ENCODE measurements around the gene ARMH1.

ARMH1 gene

DNA sequence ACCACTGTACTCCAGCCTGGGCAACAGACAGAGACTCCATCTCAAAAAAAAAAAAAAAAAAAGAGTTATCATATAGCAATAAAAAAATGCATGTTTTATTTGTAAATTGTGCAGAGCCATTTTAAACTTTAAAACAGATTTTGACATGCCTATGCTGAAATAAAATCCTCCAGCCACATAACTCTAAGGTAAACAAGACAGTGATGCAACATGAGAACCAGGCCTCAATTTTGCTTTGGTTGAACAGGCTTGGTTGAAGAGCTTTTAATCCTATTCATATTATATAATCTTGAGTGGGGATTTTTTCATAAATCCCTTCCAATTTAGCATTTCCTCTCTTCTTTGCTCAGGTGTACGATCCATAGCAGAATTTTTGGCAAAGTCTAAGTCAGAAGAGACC, 26.1 kb downstream of the ARMH1 start:
- ChIA-PET CTCF (no interaction called here), POLR2A (ENCODE audit: low non-redundant PET) (interaction anchor here (0.8 kb wide), 1 partner anchor 279 kb away, joined by 12 read pairs; no protein-coding TSS in a partner anchor)
- TF ChIP-seq, protein P1, sequence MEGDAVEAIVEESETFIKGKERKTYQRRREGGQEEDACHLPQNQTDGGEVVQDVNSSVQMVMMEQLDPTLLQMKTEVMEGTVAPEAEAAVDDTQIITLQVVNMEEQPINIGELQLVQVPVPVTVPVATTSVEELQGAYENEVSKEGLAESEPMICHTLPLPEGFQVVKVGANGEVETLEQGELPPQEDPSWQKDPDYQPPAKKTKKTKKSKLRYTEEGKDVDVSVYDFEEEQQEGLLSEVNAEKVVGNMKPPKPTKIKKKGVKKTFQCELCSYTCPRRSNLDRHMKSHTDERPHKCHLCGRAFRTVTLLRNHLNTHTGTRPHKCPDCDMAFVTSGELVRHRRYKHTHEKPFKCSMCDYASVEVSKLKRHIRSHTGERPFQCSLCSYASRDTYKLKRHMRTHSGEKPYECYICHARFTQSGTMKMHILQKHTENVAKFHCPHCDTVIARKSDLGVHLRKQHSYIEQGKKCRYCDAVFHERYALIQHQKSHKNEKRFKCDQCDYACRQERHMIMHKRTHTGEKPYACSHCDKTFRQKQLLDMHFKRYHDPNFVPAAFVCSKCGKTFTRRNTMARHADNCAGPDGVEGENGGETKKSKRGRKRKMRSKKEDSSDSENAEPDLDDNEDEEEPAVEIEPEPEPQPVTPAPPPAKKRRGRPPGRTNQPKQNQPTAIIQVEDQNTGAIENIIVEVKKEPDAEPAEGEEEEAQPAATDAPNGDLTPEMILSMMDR (conservative IDR thresholded peaks at IDR 0.05; ENCODE audit: low read depth): no peak
- DNase-seq (ENCODE audit: low spot score): no peak
- no peak overlapping the region for H3K27ac ChIP-seq

DNA sequence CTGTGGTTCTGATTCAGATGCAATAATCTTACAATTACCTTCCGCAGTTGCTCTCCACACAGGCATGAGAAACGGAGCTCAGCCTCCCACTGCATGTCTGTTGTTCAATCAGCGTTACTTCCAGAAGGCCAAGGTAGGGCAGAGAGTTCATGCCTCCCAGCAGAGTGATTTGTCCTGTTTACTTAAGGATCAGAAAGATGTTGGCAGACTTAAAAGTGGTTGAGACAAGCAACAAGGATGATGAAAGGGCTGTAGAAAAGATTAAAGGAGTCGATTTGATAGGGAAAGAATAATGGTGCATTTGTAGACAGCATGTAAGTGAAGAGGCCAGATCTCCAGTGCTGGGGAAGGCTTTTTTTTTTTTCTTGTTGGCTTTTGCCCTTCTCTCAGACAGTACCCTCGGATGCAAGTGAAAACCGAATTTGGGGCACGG, 26.6 kb downstream of the ARMH1 start:
- POLR2A ChIA-PET (ENCODE audit: low non-redundant PET): interaction anchor here (0.8 kb wide), 1 partner anchor 279 kb away, joined by 12 read pairs; no protein-coding TSS in a partner anchor
- TF ChIP-seq, protein P1 (conservative IDR thresholded peaks at IDR 0.05; ENCODE audit: low read depth): no peak
- CTCF ChIA-PET: interaction anchor here (0.5 kb wide), 1 partner anchor 12 kb away, joined by 4 read pairs; no protein-coding TSS in a partner anchor
- H3K27ac ChIP-seq: no peak overlapping the region
- peak; percentile 22 for DNase-seq (ENCODE audit: low spot score)

DNA sequence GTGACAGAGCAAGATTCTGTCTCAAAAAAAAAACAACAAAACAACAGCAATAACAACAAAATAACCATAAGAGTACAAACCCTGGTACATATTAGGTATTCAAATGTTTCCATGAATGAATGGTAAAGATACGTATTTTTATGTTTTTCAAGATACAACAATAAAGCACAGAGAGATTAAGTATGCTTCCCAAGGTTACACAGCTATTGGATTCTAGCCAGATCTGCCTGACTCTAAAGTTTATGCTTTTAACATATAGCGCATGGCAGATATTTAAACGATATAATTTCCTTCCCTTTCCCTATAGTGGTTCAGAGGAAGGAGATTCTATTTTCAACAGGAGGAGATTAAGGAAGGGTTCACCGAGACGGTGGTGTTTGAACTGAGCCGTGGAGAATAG, 31.0 kb downstream of the ARMH1 start:
- TF ChIP-seq, protein P1 (conservative IDR thresholded peaks at IDR 0.05; ENCODE audit: low read depth): no peak
- ChIA-PET CTCF (interaction anchor here (0.7 kb wide), 1 partner anchor 268 kb away, joined by 7 read pairs; no protein-coding TSS in a partner anchor), POLR2A (ENCODE audit: low non-redundant PET) (no interaction called here)
- no peak overlapping the region for H3K27ac ChIP-seq
- no peak for DNase-seq (ENCODE audit: low spot score)

DNA sequence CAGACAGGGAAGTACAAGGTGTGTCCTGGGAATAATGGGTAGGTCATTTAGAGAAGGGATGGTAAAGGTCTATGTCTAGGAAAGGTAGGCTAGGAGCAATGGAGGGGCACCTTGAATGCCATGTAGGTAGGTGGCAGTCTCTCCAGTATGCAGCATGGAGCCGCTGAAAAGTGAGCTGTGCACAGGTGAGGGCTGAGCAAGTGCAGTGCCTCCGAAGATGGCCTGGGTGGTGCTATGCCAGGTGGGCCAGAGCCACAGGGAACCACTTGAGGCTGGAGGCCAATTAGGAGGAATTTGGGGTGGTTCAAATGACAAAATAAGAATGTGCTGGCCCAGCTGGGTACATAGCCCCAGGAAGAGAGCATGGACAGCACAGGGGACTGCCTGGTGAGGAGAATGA, 31.4 kb downstream of the ARMH1 start:
- no peak for DNase-seq (ENCODE audit: low spot score)
- CTCF ChIA-PET: interaction anchor here (0.7 kb wide), 1 partner anchor 268 kb away, joined by 7 read pairs; no protein-coding TSS in a partner anchor
- TF ChIP-seq, protein P1 (conservative IDR thresholded peaks at IDR 0.05; ENCODE audit: low read depth): no peak
- POLR2A ChIA-PET (ENCODE audit: low non-redundant PET): interaction anchor here (1.6 kb wide), 1 partner anchor 16 kb away, joined by 3 read pairs; no protein-coding TSS in a partner anchor
- H3K27ac ChIP-seq: no peak overlapping the region

DNA sequence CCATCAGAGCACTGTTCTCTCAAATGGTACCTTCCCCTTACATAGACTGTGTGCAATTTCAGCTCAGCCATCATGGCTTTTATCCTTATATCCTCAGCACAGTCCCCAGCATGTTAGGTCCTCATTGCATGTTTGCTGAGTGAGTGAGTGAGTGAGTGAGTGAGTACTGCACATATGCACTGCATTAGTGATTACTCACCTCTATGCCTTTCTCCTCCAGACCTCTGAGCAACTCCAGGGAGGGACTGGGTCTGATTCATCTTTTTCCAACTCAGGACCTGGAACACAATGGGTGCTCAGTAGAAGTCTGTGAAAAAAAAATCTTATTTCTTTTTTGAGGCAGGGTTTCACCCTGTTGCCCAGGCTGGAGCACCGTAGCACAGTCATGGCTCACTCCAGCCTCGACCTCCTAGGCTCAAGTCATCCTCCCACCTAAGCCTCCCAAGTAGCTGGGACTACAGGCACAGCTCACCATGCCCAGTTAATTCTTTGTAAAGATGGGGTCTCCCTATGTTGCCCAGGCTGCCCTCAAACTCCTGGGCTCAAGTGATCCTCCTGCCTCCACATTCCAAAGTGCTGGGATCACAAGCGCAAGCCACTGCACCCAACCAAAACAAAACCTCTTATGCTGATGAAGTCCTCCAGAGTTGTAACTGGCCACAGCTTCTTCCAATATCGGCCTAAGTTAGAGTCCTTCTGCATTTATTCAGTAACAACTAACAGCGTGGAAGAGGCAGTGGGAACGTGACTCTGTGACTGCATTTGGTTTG, 32.8 kb downstream of the ARMH1 start:
- DNase-seq (ENCODE audit: low spot score): peak; percentile 95
- POLR2A ChIA-PET (ENCODE audit: low non-redundant PET): interaction anchor here (1.6 kb wide), 1 partner anchor 15 kb away, joined by 3 read pairs; no protein-coding TSS in a partner anchor
- CTCF ChIA-PET: no interaction called here
- TF ChIP-seq, protein P1 (conservative IDR thresholded peaks at IDR 0.05; ENCODE audit: low read depth): no peak
- peak overlapping the region; percentile 59 for H3K27ac ChIP-seq

DNA sequence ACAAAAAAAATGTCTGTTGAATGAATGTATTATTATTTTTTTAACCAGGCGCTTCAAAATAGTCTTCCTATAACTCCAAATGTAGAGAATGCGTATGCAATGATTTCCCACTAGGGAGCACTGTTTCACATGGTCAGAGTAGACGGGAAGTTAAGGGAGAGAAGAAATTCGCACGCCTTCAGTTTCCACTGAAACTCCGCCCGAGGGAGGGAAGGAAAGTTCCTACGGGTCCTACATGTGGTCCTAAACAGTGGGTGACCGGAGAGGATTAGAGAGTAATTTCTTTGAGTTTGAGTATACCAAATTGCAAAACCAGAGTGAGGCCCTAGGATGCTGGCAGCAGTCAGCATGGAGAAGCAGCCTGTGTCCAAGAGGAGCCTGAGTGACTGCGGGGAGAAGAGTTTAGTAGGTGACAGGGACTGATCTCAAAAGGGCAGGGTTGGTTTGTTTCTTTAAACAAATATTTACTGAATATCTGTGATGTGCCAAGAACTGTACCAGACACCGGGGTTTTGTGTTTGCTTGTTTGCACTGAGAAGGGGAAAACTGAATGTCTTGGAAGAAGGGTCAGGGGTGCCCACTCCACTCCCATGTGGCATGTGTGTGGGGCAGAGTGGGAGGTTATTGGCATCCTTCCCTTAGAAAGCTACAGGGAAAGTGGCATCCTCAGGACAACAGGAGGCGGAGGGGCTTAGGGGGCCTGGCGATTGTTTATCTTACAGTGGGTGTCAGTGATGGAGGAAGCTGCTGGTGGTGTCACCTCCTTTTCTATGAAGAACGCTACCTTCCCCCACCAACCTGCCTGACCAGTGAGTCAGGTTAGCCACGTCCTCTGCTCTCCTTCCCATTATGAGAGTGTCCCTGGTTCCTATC, 33.7 kb downstream of the ARMH1 start:
- ChIA-PET POLR2A (ENCODE audit: low non-redundant PET) (no interaction called here), CTCF (no interaction called here)
- TF ChIP-seq, protein P1 (conservative IDR thresholded peaks at IDR 0.05; ENCODE audit: low read depth): peak; percentile 30; the same call in 1 of the 2 replicates
- H3K27ac ChIP-seq: no peak overlapping the region
- DNase-seq (ENCODE audit: low spot score): no peak

Data from RWPE1 (cell line).